Measurements from ENCODE around the gene ATXN10.

Gene ATXN10

DNA sequence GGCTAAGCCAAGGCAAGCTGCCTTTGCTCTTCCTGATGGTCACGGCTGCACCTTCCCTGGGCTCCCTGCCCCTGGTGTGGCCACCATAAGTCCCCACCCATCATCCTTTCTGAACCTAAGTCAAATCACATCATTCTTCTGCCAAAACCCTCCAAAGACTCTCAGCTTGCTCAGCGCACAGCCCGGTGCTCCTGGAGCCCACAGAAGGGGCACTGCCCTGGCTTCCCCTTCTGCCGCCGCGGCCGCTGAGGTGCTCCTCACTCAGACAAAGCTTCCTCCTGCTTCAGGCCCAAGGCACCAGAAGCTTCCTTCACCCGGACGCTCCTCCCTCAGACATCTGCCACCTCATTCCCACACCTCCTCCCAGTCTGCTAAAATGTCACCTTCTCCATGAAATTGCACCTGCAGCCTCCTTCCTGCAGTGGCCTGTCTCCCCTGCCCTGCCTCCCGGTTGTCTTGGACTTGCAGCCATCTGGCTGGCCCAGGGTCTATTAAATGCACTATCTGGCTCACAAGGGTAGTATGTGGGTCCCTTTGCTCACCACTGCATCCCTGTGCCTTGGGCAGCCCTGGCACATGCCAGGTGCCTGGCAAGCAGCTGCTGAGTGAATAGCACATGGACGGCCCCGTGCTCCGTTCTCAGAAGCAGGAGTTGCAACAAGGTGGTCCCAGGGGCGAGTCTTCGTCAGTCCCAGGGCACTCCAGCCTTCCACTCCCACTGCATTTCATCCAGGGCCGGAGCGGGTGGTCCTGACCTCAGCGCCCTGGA, 197.1 kb downstream of the ATXN10 start:
- no peak overlapping the region for H3K4me3 ChIP-seq (ENCODE audit: low read depth in 1 of 2, low read length in 2 of 2)
- peaks cover 7% of the 10 kb centered on the region for H3K4me1 ChIP-seq (ENCODE audit: insufficient read depth, low read length)
- no peaks in the 10 kb centered on the region for H3K36me3 ChIP-seq (ENCODE audit: insufficient read depth, low read length)
- H3K27me3 ChIP-seq (ENCODE audit: control insufficient read depth in 1 of 2, insufficient read depth in 2 of 2, low read length in 2 of 2): peaks cover 19 to 42% of the 10 kb centered on the region in 2 donors
- H3K27ac ChIP-seq (ENCODE audit: low read depth, low read length): no peak overlapping the region
- H3K9me3 ChIP-seq (ENCODE audit: low read length): no peaks in the 10 kb centered on the region
- no peak overlapping the region for H3K9ac ChIP-seq (ENCODE audit: low read length)

DNA sequence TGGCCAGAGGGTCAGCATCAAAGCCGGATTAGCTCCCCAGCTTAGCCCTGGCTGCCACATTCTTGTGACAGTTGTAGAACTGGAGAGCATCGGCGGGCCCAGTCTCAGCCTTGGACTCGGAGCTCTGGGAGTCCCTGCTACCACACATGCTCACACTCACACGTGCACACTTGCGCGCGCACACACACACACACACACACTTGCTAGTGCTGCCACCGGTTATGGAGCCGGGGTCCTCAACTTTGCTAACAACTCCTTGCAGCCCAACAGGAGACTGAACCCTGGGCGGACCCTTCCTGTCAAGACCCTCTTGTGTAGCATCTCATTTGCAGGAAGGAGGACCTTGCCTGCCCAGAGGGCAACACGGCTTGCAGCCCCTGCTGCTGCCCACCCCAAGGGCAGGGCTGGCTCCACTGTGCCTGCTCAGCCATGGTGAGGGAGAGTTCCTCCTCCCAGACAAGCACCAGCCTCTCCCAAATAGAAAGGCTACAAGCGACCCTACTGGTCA, 197.8 kb downstream of the ATXN10 start:
- no peak overlapping the region for H3K4me3 ChIP-seq (ENCODE audit: low read depth in 1 of 2, low read length in 2 of 2)
- peaks cover 1% of the 10 kb centered on the region for H3K4me1 ChIP-seq (ENCODE audit: insufficient read depth, low read length)

DNA sequence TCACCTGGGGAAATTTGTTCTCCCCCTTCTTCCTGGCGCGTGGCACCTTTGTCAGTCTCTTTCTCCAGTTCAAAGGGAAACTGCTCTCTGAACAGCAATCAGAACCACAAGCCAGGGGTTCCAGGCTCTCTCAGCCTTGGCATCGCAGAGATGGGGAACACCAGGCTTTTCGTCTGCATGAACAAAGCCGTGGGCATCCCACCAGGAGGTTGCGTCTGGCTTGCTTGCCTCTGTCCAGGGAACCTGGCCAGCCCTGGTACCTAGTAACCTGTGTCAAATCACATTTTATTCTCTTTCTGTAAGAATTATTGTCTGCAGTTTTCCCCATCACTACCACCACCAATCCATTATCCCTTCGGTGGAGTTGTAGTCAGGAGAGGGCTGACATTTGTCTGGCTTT, 198.4 kb downstream of the ATXN10 start:
- no peaks in the 10 kb centered on the region for H3K36me3 ChIP-seq (ENCODE audit: insufficient read depth, low read length)

More for the DNA sequence above, 197.8 kb downstream of the ATXN10 start:
- H3K36me3 ChIP-seq (ENCODE audit: insufficient read depth, low read length): no peaks in the 10 kb centered on the region
- H3K9me3 ChIP-seq (ENCODE audit: low read length): no peaks in the 10 kb centered on the region
- H3K27ac ChIP-seq (ENCODE audit: low read depth, low read length): no peak overlapping the region
- H3K27me3 ChIP-seq (ENCODE audit: control insufficient read depth in 1 of 2, insufficient read depth in 2 of 2, low read length in 2 of 2): peaks cover 19 to 42% of the 10 kb centered on the region in 2 donors
- H3K9ac ChIP-seq (ENCODE audit: low read length): no peak overlapping the region

DNA sequence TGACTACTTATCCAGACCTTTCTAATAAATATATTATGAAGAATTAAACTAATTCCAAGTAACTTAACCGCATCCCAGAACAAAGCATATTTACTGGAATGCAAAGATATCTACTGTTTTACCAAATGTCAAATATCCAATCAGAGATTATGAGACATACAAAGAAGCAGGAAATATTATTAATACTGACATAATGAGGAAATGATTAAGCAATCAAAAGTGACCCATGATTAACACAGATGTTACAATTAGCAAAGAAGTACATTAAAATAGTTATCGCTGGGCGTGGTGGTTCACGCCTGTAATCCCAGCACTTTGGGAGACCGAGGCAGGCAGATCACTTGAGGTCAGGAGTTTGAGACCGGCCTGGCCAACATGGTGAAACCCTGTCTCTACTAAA, 200.1 kb downstream of the ATXN10 start:
- Histone ChIP-seq H3K27me3 (ENCODE audit: control insufficient read depth in 1 of 2, insufficient read depth in 2 of 2, low read length in 2 of 2) (peaks cover 19 to 27% of the 10 kb centered on the region in 2 donors), H3K4me1 (ENCODE audit: insufficient read depth, low read length) (no peaks in the 10 kb centered on the region), H3K36me3 (ENCODE audit: insufficient read depth, low read length) (no peaks in the 10 kb centered on the region), H3K9ac (ENCODE audit: low read length) (no peak overlapping the region), H3K4me3 (ENCODE audit: low read depth in 1 of 2, low read length in 2 of 2) (no peak overlapping the region), H3K27ac (ENCODE audit: low read depth, low read length) (no peak overlapping the region), H3K9me3 (ENCODE audit: low read length) (no peaks in the 10 kb centered on the region)

More for the DNA sequence above, 198.4 kb downstream of the ATXN10 start:
- Histone ChIP-seq H3K27me3 (ENCODE audit: control insufficient read depth in 1 of 2, insufficient read depth in 2 of 2, low read length in 2 of 2) (peaks cover 19 to 41% of the 10 kb centered on the region in 2 donors), H3K4me3 (ENCODE audit: low read depth in 1 of 2, low read length in 2 of 2) (no peak overlapping the region), H3K9ac (ENCODE audit: low read length) (no peak overlapping the region), H3K27ac (ENCODE audit: low read depth, low read length) (no peak overlapping the region), H3K9me3 (ENCODE audit: low read length) (no peaks in the 10 kb centered on the region), H3K4me1 (ENCODE audit: insufficient read depth, low read length) (no peaks in the 10 kb centered on the region)

DNA sequence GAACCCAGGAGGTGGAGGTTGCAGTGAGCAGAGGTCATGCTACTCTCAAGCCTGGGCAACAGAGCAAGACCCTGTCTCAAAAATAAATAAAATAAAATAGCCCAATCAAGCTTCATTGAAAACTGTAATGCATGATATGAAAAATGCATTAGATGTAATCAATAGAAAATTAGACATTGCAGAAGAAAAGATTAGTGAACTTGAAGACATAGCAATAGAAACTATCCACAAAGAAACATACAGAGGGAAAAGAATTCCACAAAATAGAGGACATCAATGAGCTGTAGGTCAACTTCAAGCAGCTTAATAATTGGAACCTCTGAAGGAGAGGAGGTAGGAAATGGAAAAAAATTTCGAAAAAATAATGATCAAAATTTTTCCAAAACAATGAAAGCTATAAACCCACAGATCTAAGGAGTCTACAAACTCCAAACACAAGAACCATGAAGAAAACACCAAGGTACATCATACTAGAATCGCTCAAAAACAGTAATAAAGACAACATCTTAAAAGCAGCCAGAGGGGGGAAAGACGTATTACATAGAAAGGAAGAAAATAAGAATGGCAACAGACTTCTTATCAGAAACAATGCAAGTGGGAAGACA, 201.1 kb downstream of the ATXN10 start:
- Histone ChIP-seq H3K4me3 (ENCODE audit: low read depth in 1 of 2, low read length in 2 of 2) (no peak overlapping the region), H3K36me3 (ENCODE audit: insufficient read depth, low read length) (no peaks in the 10 kb centered on the region), H3K9ac (ENCODE audit: low read length) (no peak overlapping the region), H3K27ac (ENCODE audit: low read depth, low read length) (no peak overlapping the region), H3K27me3 (ENCODE audit: control insufficient read depth in 1 of 2, insufficient read depth in 2 of 2, low read length in 2 of 2) (peaks cover 19 to 27% of the 10 kb centered on the region in 2 donors), H3K4me1 (ENCODE audit: insufficient read depth, low read length) (no peaks in the 10 kb centered on the region), H3K9me3 (ENCODE audit: low read length) (no peaks in the 10 kb centered on the region)

DNA sequence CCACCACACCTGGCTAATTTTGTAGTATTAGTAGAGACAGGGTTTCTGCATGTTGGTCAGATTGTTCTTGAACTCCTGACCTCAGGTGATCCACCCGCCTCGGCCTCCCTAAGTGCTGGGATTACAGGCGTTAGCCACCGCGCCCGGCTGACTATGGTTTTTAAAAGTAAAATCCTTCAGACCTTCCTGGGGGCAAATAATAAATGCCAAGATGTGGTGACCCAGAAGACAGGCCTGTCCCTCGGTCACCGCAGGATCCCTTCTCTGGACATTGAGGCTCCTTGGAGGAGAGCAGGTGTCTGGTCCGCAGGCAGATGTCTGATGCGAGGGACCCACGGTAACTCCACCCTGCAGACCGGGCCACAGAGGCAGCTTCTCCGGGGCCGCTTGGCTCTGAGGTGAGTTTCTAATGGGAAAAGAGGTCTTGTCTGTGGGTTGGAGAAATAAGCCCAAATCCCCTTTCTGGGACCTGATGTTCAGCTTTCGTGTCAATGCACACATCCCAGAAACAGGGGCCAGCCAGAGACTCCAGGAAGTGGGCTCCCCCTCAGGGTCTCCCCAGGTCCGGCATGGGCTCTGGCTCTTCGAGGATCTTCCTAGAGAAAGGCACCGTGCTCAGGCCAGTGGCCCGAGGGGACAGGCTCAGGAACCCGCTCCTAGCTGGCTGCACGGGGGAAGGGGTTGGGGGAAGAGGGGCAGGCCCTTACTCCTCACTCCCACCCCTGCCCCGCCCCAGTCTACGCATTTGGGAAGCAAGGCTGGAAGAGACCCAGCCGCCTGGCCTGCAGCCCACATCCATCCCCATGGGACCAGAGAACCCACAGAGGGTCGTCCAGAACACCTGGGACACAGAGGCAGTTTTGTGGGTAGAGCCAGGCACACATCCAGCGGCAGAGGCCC, 204.8 kb downstream of the ATXN10 start:
- Histone ChIP-seq H3K27ac (ENCODE audit: low read depth, low read length) (no peak overlapping the region), H3K4me3 (ENCODE audit: low read depth in 1 of 2, low read length in 2 of 2) (no peak overlapping the region), H3K4me1 (ENCODE audit: insufficient read depth, low read length) (no peaks in the 10 kb centered on the region), H3K27me3 (ENCODE audit: control insufficient read depth in 1 of 2, insufficient read depth in 2 of 2, low read length in 2 of 2) (peaks cover 2 to 41% of the 10 kb centered on the region in 2 donors), H3K9ac (ENCODE audit: low read length) (no peak overlapping the region), H3K9me3 (ENCODE audit: low read length) (no peaks in the 10 kb centered on the region), H3K36me3 (ENCODE audit: insufficient read depth, low read length) (no peaks in the 10 kb centered on the region)

DNA sequence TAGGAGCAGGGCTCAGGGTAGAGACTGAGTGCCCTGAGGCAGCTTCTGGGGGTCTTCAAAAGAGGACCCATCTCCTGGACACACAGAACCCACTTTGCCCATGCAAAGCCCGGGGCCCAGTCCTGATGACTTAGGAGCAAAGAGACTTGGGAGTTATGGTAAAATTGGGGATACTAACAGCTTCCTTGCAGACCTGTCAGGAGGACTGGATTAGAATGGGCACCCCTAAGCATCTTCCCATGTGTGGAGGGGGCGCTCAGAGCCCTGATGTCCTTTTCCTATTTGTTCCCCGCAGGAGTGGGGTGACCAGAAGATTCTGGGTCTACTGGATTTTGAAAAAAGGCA, 205.4 kb downstream of the ATXN10 start:
- Histone ChIP-seq H3K4me1 (ENCODE audit: insufficient read depth, low read length) (no peaks in the 10 kb centered on the region), H3K4me3 (ENCODE audit: low read depth in 1 of 2, low read length in 2 of 2) (no peak overlapping the region), H3K36me3 (ENCODE audit: insufficient read depth, low read length) (no peaks in the 10 kb centered on the region), H3K9me3 (ENCODE audit: low read length) (no peaks in the 10 kb centered on the region), H3K27me3 (ENCODE audit: control insufficient read depth in 1 of 2, insufficient read depth in 2 of 2, low read length in 2 of 2) (peaks cover 4 to 42% of the 10 kb centered on the region in 2 donors), H3K9ac (ENCODE audit: low read length) (no peak overlapping the region), H3K27ac (ENCODE audit: low read depth, low read length) (no peak overlapping the region)

DNA sequence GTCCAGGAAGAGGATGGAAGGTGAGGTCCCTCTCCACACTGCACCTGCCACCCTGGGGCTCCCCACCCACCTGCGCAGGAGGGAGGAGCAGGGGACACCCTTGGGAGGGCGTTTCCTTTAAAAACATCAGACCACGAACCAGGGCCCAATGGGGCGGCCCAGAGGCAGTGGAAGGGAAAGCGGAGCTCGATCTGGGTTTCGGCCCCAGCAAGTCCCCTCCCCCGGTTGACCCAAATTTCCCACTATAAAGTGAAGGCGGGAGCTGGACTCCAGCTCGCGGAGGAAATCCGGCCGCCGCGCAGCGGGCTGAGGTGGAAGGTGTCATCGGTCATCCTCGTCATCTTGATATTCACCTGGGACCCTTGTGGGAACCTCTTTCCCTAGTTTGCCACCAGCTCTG, 206.0 kb downstream of the ATXN10 start:
- Histone ChIP-seq H3K36me3 (ENCODE audit: insufficient read depth, low read length) (no peaks in the 10 kb centered on the region), H3K9me3 (ENCODE audit: low read length) (no peaks in the 10 kb centered on the region), H3K27me3 (ENCODE audit: control insufficient read depth in 1 of 2, insufficient read depth in 2 of 2, low read length in 2 of 2) (peaks cover 4 to 47% of the 10 kb centered on the region in 2 donors), H3K27ac (ENCODE audit: low read depth, low read length) (no peak overlapping the region), H3K4me3 (ENCODE audit: low read depth in 1 of 2, low read length in 2 of 2) (no peak overlapping the region), H3K4me1 (ENCODE audit: insufficient read depth, low read length) (no peaks in the 10 kb centered on the region), H3K9ac (ENCODE audit: low read length) (no peak overlapping the region)

DNA sequence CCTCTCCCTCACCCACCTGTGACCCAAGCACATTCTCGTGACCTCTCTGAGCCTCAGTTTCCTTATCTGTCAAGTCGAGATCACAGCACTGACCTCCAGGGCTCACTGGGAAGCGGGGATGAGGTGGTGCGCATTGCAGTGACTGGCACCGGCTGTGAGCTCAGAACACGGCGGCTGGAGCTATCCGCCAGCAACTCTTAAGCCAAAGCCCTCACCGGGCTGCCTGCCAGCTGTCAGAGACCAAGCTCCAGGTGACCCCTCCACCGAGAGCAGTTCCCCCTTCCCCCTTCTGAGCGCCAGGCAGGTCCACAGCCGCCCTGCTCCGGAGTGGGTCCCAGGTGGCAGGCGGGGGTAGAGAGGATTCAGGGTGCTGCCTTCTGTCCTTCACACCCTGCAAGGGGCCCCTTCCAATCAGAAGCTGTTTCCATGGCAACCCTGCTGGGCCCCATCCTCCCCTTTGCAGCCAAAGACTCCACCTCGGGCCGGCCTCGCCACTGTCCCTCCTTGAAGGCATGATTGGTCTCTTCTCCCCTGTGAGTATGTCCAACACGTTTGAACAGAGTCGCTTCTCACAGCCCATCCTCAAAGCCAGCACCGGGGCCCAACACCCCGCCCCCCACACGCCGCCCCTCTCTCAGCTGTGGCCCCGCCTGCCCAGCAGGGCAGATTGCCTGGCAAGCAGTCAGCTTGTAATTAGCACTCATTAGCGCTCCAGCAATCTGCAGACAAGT, 206.6 kb downstream of the ATXN10 start:
- no peaks in the 10 kb centered on the region for H3K9me3 ChIP-seq (ENCODE audit: low read length)
- H3K4me1 ChIP-seq (ENCODE audit: insufficient read depth, low read length): no peaks in the 10 kb centered on the region
- H3K4me3 ChIP-seq (ENCODE audit: low read depth in 1 of 2, low read length in 2 of 2): no peak overlapping the region
- no peak overlapping the region for H3K9ac ChIP-seq (ENCODE audit: low read length)
- H3K27me3 ChIP-seq (ENCODE audit: control insufficient read depth in 1 of 2, insufficient read depth in 2 of 2, low read length in 2 of 2): peaks cover 4 to 48% of the 10 kb centered on the region in 2 donors
- no peak overlapping the region for H3K27ac ChIP-seq (ENCODE audit: low read depth, low read length)
- no peaks in the 10 kb centered on the region for H3K36me3 ChIP-seq (ENCODE audit: insufficient read depth, low read length)

DNA sequence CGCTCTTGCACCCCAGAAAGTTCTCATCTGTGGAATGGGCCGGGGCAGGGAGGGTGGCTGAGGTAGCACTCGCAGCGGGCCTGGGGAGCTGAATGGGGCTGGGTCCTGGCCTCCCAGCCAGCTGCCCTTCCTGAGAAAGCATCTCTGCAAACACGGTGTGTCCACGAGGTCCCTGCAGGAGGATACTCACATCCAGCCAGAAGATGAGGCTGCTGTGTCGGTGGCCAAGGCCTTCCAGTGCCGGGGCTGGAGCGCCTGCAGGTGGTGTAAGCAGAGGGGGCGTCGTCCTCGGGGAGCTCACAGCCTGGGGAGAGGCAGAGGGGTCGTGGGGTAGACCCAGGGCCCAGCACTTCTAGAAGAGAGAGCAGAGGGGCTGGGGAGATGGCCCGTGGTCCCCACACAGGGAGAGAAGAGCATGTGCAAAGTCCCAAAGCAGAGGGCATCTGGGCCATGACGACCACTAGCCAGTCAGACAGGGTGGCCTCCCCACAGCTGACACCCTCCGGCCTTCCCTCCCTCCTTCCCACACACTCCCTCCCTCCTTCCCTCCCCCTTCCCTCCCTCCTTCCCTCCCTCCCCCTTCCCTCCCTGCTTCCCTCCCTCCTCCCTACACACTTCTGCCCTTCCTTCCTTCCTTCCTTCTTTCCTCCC, 207.4 kb downstream of the ATXN10 start:
- no peak overlapping the region for H3K4me3 ChIP-seq (ENCODE audit: low read depth in 1 of 2, low read length in 2 of 2)
- no peaks in the 10 kb centered on the region for H3K36me3 ChIP-seq (ENCODE audit: insufficient read depth, low read length)
- no peak overlapping the region for H3K27ac ChIP-seq (ENCODE audit: low read depth, low read length)
- no peaks in the 10 kb centered on the region for H3K4me1 ChIP-seq (ENCODE audit: insufficient read depth, low read length)
- no peak overlapping the region for H3K9ac ChIP-seq (ENCODE audit: low read length)
- peaks cover 4 to 48% of the 10 kb centered on the region in 2 donors for H3K27me3 ChIP-seq (ENCODE audit: control insufficient read depth in 1 of 2, insufficient read depth in 2 of 2, low read length in 2 of 2)
- no peaks in the 10 kb centered on the region for H3K9me3 ChIP-seq (ENCODE audit: low read length)
